GM23248 (cell line): ENCODE data around the gene PWP2. TPM values are rescaled to one million over a fixed set of nuclear protein-coding genes. Genes with fewer than 3 reads are reported as not detected.

Source experiments
- DNase-seq: peaks from one replicate; pipeline ENCODE4 v3.0.0-alpha.2; 2015
- H2AFZ ChIP-seq: fragments of 200-600 bp; sonication (generic); 2 replicates; pipeline ENCODE4 v1.6.1; 2016; ENCODE audit warnings: antibody characterized with exemption
- H3F3A ChIP-seq: fragments of 200-600 bp; sonication (generic); 2 replicates; pipeline ENCODE4 v1.6.1; 2016; ENCODE audit warnings: mild to moderate bottlenecking, antibody characterized with exemption, mixed run types; ENCODE audit not compliant: insufficient read depth
- H3K27ac ChIP-seq: fragments of 200-600 bp; sonication (generic); 2 replicates; pipeline ENCODE4 v1.5.1; 2016; ENCODE audit warnings: mild to moderate bottlenecking
- H3K27me3 ChIP-seq: fragments of 200-600 bp; sonication (generic); replicated peaks from 2 replicates; pipeline ENCODE4 v1.6.1; 2016; ENCODE audit warnings: mild to moderate bottlenecking; ENCODE audit not compliant: insufficient read depth
- H3K36me3 ChIP-seq: fragments of 200-600 bp; sonication (generic); 2 replicates; pipeline ENCODE4 v1.6.1; 2016; ENCODE audit warnings: low read depth, mild to moderate bottlenecking
- H3K4me1 ChIP-seq: fragments of 200-600 bp; sonication (generic); 2 replicates; pipeline ENCODE4 v1.6.1; 2016; ENCODE audit warnings: mild to moderate bottlenecking; ENCODE audit not compliant: insufficient read depth
- H3K4me2 ChIP-seq: fragments of 200-600 bp; sonication (generic); one replicate; pipeline ENCODE4 v1.6.1; 2016; ENCODE audit warnings: mild to moderate bottlenecking; ENCODE audit not compliant: unreplicated experiment
- H3K4me3 ChIP-seq: fragments of 200-600 bp; sonication (generic); 2 replicates; pipeline ENCODE4 v1.5.1; 2016; ENCODE audit warnings: mild to moderate bottlenecking
- H3K79me2 ChIP-seq: fragments of 200-600 bp; sonication (generic); 2 replicates; pipeline ENCODE4 v1.6.1; 2016; ENCODE audit warnings: mild to moderate bottlenecking; ENCODE audit not compliant: insufficient read depth
- H3K9ac ChIP-seq: fragments of 200-600 bp; sonication (generic); 2 replicates; pipeline ENCODE4 v1.6.1; 2016; ENCODE audit warnings: mild to moderate bottlenecking
- H3K9me2 ChIP-seq: fragments of 200-600 bp; sonication (generic); 2 replicates; pipeline ENCODE4 v1.6.1; 2016; ENCODE audit warnings: mixed run types, mild to moderate bottlenecking, moderate library complexity; ENCODE audit not compliant: insufficient read depth
- H3K9me3 ChIP-seq: fragments of 200-600 bp; sonication (generic); one replicate; pipeline ENCODE4 v1.6.1; 2017; ENCODE audit warnings: low read depth
- H4K20me1 ChIP-seq: fragments of 200-600 bp; sonication (generic); 2 replicates; pipeline ENCODE4 v1.6.0; 2016; ENCODE audit not compliant: insufficient read depth
- EZH2 ChIP-seq: fragments of 200-600 bp; sonication (generic); IDR thresholded peaks from 2 replicates; pipeline ENCODE4 v1.6.1; 2018; ENCODE audit warnings: antibody characterized with exemption, mild to moderate bottlenecking; ENCODE audit not compliant: insufficient read depth, poor library complexity, severe bottlenecking
- EZH2phosphoT487 ChIP-seq: fragments of 200-600 bp; sonication (generic); IDR thresholded peaks from 2 replicates; pipeline ENCODE4 v1.6.1; 2018; ENCODE audit warnings: antibody characterized with exemption, moderate library complexity, mild to moderate bottlenecking, low read depth; ENCODE audit not compliant: insufficient read depth
- WGBS, 2 experiments: methylation state at CpG; one replicate each; pipeline ENCODE4 v1.1.6; 2015 to 2017; ENCODE audit warnings: low lambda C conversion rate in 2 of 2, low coverage in 1 of 2; ENCODE audit errors: missing lambda C conversion rate in 2 of 2; 5-methylcytosine and 5-hydroxymethylcytosine counted together
- in situ Hi-C: fragments of 300-500 bp; cut with MboI; formaldehyde crosslinking; loops from 2 replicates; pipeline ENCODE4 v1.15.0; 2020
- polyA plus RNA-seq: library from polyadenylated mRNA; unstranded; fragments of >200 nt; fragmentation: Nextera tagmentation; extraction: Ambion mirVana; gene quantifications from 2 replicates; pipeline ENCODE4 v1.2.1, GENCODE V29; 2016
- total RNA-seq: library from RNA; depleted of rRNA; stranded (reverse); fragments of >200 nt; shearing (Covaris generic); gene quantifications from 2 replicates; pipeline ENCODE4 v1.2.3, GENCODE V29; 2014

PWP2 gene
- total and polyA plus RNA-seq, 2 experiments from 2014 or later = 11.2 to 16.1 TPM

GRCh38 chr21:44071359-44072104, 35.7 kb upstream of the PWP2 start:
- no peaks in the 10 kb centered on the region for H3K4me1 ChIP-seq
- no peak overlapping the region for H3K4me3 ChIP-seq
- in situ Hi-C loops = loop anchor here (25.0 kb wide), 1 partner anchor 516 kb away; the partner anchor contains the start of genes KRTAP10-5 and KRTAP10-6
- H4K20me1 ChIP-seq = no peaks in the 10 kb centered on the region
- no peak overlapping the region for H2AFZ ChIP-seq
- H3K9ac ChIP-seq = no peak overlapping the region
- peaks cover 81% of the 10 kb centered on the region for H3K79me2 ChIP-seq
- 92 to 95% methylated on average over 15 of the region's 15 CpGs for WGBS, 2 experiments
- TF ChIP-seq EZH2 (no peak), EZH2phosphoT487 (no peak)
- no peak overlapping the region for H3K27ac ChIP-seq
- peaks cover 21% of the 10 kb centered on the region for H3K36me3 ChIP-seq
- no peaks in the 10 kb centered on the region for H3K27me3 ChIP-seq
- no peaks in the 10 kb centered on the region for H3F3A ChIP-seq
- H3K9me2 ChIP-seq = no peaks in the 10 kb centered on the region
- no peak overlapping the region for H3K4me2 ChIP-seq
- no peaks in the 10 kb centered on the region for H3K9me3 ChIP-seq
- DNase-seq = no peak

DNA sequence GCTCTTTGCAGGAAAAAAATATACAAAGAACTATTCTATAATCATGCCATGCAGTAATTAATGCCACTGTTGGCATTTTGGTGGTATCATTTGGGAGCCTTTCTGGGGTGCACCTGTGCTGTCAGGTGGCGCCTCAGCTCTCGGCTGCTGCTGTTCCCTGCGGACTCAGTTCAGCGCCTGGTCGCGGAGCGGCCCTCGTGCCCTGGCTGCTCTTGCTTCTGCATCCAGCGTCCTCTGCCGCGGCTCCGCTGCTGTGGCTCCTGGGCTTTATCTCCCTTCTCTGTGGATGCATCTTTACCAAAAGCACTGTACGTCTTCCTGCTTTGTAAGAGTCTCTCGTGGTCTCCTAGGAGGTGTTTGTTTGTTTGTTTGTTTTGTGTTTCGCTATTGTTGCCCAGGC, 35.1 kb upstream of the PWP2 start:
- H3K36me3 ChIP-seq = peaks cover 27% of the 10 kb centered on the region

DNA sequence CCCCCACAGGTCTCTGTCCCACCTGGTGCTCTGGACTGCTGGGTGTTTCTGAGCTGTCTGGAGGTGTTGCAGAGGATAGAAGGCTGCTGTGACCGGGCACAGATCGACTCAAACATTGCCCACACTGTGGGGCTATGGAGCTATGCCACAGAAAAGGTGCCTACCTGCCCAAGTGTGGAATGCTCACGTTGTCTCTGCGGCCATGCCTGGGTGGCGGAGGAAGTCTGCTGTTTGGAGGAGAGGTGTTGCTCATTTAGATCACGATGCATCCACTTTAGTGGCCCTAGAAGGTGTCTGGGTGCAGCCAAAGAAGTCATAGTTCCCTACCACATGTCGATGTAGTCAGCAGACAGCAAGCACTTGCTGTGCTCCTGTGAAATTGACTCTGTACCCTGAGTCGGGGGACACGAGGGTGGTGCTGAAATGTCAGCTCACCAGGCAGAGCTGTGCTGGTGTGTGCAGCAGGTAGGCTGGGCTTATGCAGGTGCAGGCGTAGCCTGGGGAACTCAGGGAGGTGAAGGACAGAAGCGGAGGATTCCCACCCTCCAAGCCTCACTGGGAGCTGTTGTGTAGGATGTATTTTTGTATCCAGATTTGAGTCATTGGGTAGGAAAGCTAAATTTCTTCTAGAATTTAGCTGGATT, 32.8 kb upstream of the PWP2 start:
- Histone ChIP-seq H3K9ac (no peak overlapping the region), H3K4me3 (no peak overlapping the region), H3K79me2 (peaks cover 52% of the 10 kb centered on the region), H3K36me3 (peaks cover 43% of the 10 kb centered on the region), H3K9me2 (no peaks in the 10 kb centered on the region), H3K27ac (no peak overlapping the region), H3K9me3 (no peaks in the 10 kb centered on the region), H3K4me2 (no peak overlapping the region), H2AFZ (no peak overlapping the region), H4K20me1 (no peaks in the 10 kb centered on the region), H3K27me3 (no peaks in the 10 kb centered on the region), H3F3A (no peaks in the 10 kb centered on the region), H3K4me1 (no peaks in the 10 kb centered on the region)
- 92 to 95% methylated on average over 11 of the region's 11 CpGs for WGBS, 2 experiments
- in situ Hi-C loops = loop anchor here (25.0 kb wide), 1 partner anchor 513 kb away; the partner anchor contains the start of genes KRTAP10-5 and KRTAP10-6
- TF ChIP-seq EZH2phosphoT487 (no peak), EZH2 (no peak)
- DNase-seq = no peak

More for the DNA sequence above, 35.1 kb upstream of the PWP2 start:
- in situ Hi-C loops = loop anchor here (25.0 kb wide), 1 partner anchor 515 kb away; the partner anchor contains the start of genes KRTAP10-5 and KRTAP10-6
- peaks cover 75% of the 10 kb centered on the region for H3K79me2 ChIP-seq
- TF ChIP-seq EZH2phosphoT487 (no peak), EZH2 (no peak)
- no peak overlapping the region for H3K4me2 ChIP-seq
- H3K4me3 ChIP-seq = no peak overlapping the region
- H4K20me1 ChIP-seq = no peaks in the 10 kb centered on the region
- no peaks in the 10 kb centered on the region for H3K27me3 ChIP-seq
- no peak overlapping the region for H3K27ac ChIP-seq
- WGBS, 2 experiments = 94 to 97% methylated on average over 15 of the region's 15 CpGs
- no peaks in the 10 kb centered on the region for H3F3A ChIP-seq
- H2AFZ ChIP-seq = no peak overlapping the region
- DNase-seq = no peak
- no peak overlapping the region for H3K9ac ChIP-seq
- H3K4me1 ChIP-seq = no peaks in the 10 kb centered on the region
- no peaks in the 10 kb centered on the region for H3K9me3 ChIP-seq
- H3K9me2 ChIP-seq = no peaks in the 10 kb centered on the region

DNA sequence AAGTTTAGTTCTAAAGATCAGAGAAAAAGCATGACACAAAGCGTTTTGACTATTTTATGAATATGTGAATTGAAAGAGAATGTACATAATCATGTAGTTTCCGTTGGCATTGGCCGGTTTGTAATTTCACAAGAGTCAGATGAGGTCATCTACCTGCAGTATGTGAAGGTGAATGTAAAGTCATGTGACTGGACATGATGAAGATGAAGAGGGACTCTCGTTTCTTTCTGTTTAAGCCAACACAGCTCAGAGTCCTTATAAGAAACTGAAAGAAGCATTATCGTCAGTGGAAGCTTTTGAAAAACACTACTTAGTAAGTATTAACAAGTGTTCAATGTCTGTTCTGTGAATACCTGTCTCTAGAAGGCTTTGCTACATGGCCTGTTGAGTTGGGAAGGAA, 30.9 kb upstream of the PWP2 start:
- Histone ChIP-seq H3K9me3 (no peaks in the 10 kb centered on the region), H3K27ac (no peak overlapping the region), H3K9me2 (no peaks in the 10 kb centered on the region), H4K20me1 (no peaks in the 10 kb centered on the region), H3K9ac (no peak overlapping the region), H3K4me2 (no peak overlapping the region), H3K36me3 (peaks cover 53% of the 10 kb centered on the region), H3K4me1 (no peaks in the 10 kb centered on the region), H2AFZ (no peak overlapping the region), H3K4me3 (no peak overlapping the region), H3K79me2 (peaks cover 46% of the 10 kb centered on the region), H3F3A (no peaks in the 10 kb centered on the region), H3K27me3 (no peaks in the 10 kb centered on the region)
- in situ Hi-C loops = no loop called here
- DNase-seq = no peak
- 87 to 88% methylated on average over 5 of the region's 5 CpGs for WGBS, 2 experiments
- no peak for TF ChIP-seq EZH2
- no peak for TF ChIP-seq EZH2phosphoT487
